H7 (cell line): ENCODE measurements around the gene B4GALT4. TPM values are rescaled to one million over a fixed set of nuclear protein-coding genes. Genes with fewer than 3 reads are reported as not detected.

Experiments used
- total RNA-seq: library from RNA; depleted of rRNA; stranded (reverse); fragments of >200 nt; shearing (Covaris generic); gene quantifications from 2 replicates; pipeline ENCODE4 v1.2.3, GENCODE V29; 2014; rRNA removed

Gene B4GALT4
- total RNA-seq, 1 experiment from 2014 or later: 34.1 TPM

Other genes with a start within 250 kb of the B4GALT4 start
- gene IGSF11, start 206.0 kb downstream of the B4GALT4 start, total RNA-seq: 0.66 and 0.89 TPM in 2 replicates
- gene TEX55, start 94.7 kb downstream of the B4GALT4 start, total RNA-seq: not detected in 2 replicates
- 0.33 and 0.62 TPM in 2 replicates for gene UPK1B, start 67.3 kb downstream of the B4GALT4 start, total RNA-seq
- gene ARHGAP31, start 53.5 kb upstream of the B4GALT4 start, total RNA-seq: 4.2 and 6.6 TPM in 2 replicates
- 37.2 and 38.6 TPM in 2 replicates for gene TMEM39A, start 222.7 kb upstream of the B4GALT4 start, total RNA-seq
- 7.3 and 7.8 TPM in 2 replicates for gene POGLUT1, start 228.1 kb upstream of the B4GALT4 start, total RNA-seq